Tracheal epithelial cell (primary cell): ENCODE data around the gene SCML1. TPM values are rescaled to one million over a fixed set of nuclear protein-coding genes. Genes with fewer than 3 reads are reported as not detected.

Experiments
- total RNA-seq: library from RNA; depleted of rRNA; stranded (reverse); fragments of >200 nt; gene quantifications from 2 replicates; pipeline ENCODE4 v1.2.1, GENCODE V29; 2014

SCML1 gene, protein sequence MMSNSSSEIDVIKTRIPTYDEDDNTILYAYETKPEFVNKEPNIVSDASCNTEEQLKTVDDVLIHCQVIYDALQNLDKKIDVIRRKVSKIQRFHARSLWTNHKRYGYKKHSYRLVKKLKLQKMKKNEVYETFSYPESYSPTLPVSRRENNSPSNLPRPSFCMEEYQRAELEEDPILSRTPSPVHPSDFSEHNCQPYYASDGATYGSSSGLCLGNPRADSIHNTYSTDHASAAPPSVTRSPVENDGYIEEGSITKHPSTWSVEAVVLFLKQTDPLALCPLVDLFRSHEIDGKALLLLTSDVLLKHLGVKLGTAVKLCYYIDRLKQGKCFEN
- 5.5 and 6.7 TPM in 2 replicates for total RNA-seq

DNA sequence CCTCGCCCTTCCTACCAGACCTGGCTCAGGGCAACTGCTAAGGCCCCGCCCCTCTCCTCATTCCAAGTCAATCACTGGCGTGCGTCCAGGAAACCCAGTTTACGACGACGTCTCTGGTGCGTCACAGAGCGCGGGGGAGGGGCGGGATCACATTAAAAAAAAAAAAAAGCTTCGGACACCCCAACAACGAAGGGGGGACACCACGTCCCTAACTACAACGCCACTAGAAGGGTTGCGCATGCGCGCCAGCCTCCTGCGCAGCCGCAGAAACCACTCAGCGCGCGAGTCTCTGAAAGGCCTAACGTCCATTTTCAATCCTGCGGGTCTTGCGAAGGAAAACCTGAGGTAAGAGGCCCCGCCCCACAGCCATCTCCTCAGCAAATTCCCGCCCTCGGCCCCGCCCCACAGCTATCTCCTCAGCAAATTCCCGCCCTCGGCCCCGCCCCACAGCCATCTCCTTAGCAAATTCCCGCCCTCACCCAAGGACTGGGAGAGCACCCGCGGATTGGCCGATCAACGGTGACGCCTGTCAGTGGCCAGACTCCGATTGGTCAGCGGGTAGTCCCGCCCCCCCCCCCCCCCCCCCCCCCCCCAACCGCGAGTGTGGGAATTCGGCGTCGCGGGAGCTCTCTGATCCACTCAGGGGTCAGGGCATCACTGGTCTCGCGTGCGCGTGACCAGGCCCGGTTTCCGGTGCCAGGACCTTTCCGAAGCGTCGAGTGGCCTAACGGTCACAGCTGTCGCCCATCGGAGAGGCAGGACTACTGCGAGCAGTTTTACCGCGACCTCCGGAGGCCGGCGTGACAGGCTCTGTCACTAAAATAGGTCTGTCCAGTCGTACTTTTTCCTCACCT, at the start of gene SCML1:
Gene SCML1, plus strand, starts transcription at position 638 of the 854 bp plus-strand sequence. CDS start 6,694 bp downstream, outside the sequence.

Other genes with a start within 250 kb of the SCML1 start
- not detected in 2 replicates for gene RAI2, start 123.8 kb downstream of the SCML1 start, total RNA-seq